Erythroblast (primary cell): ENCODE data around the gene PFKFB3.

Experiments
- GATA1 ChIP-seq: IDR thresholded peaks from 2 replicates; pipeline ENCODE4 v1.6.1; 2011; ENCODE audit warnings: low read depth, mild to moderate bottlenecking, control low read depth, low read length, moderate library complexity
- POLR2A ChIP-seq: IDR thresholded peaks from 2 replicates; pipeline ENCODE4 v1.6.1; 2011; ENCODE audit warnings: mild to moderate bottlenecking, low read length

GRCh38 chr10:6207658-6208057, 4.9 kb downstream of the PFKFB3 start:
- TF ChIP-seq POLR2A (no peak), GATA1 (no peak)
